ENCODE data around the gene ZSCAN31. TPM values are rescaled to one million over a fixed set of nuclear protein-coding genes. Genes with fewer than 3 reads are reported as not detected.

ZSCAN31 gene
- total RNA-seq, 1 experiment from 2014 or later, result 6.6 TPM

GRCh38 chr6:28349344-28349891 is 13.5 kb upstream of the ZSCAN31 start:
- Mint-ChIP-seq H3K36me3 (peaks cover 8% of the 10 kb centered on the region), H3K27me3 (ENCODE audit: low read depth) (peaks cover 25% of the 10 kb centered on the region), H3K27ac (peak overlapping the region; percentile 94), H3K4me1 (peaks cover 14% of the 10 kb centered on the region), H3K9me3 (peaks cover 4% of the 10 kb centered on the region; the same call in 1 of the 2 replicates), H3K4me3 (peak overlapping the region; percentile 98)
- DNase-seq (ENCODE audit: low spot score), result no peak
- POLR2A ChIA-PET, result interaction anchor here (1.0 to 1.2 kb wide), 3 partner anchors 13 to 82 kb away, joined by 3 to 8 read pairs (median 5); partner anchors contain the start of genes ZSCAN26 and ZSCAN31
- ATAC-seq, result no peak
- CTCF ChIA-PET, result no interaction called here
- no peak for TF ChIP-seq CDX4 (CRISPR knock-in tag; IDR thresholded peaks at IDR 0.05; ENCODE audit: borderline replicate concordance)
- TF ChIP-seq E2F5 (CRISPR knock-in tag; IDR thresholded peaks at IDR 0.05), result no peak
- TF ChIP-seq EMX1 (CRISPR knock-in tag; IDR thresholded peaks at IDR 0.05), result no peak
- TF ChIP-seq NFYB (CRISPR knock-in tag; conservative IDR thresholded peaks at IDR 0.05; ENCODE audit: low read depth), result no peak
- TF ChIP-seq ZNF532 (CRISPR knock-in tag; IDR thresholded peaks at IDR 0.05; ENCODE audit: borderline replicate concordance), result no peak
- TF ChIP-seq ARID4B (CRISPR knock-in tag; IDR thresholded peaks at IDR 0.05; ENCODE audit: borderline replicate concordance), result no peak
- no peak for TF ChIP-seq GRHL2 (CRISPR knock-in tag; IDR thresholded peaks at IDR 0.05; ENCODE audit: insufficient replicate concordance, severe bottlenecking)
- no peak for TF ChIP-seq IRF2 (CRISPR knock-in tag; IDR thresholded peaks at IDR 0.05; ENCODE audit: borderline replicate concordance, low read depth)
- no peak for TF ChIP-seq SP1 (CRISPR knock-in tag; conservative IDR thresholded peaks at IDR 0.05)
- no peak for TF ChIP-seq IRF1 (CRISPR knock-in tag; IDR thresholded peaks at IDR 0.05)
- TF ChIP-seq ZNF138 (CRISPR knock-in tag; conservative IDR thresholded peaks at IDR 0.05), result no peak
- TF ChIP-seq PRRX2 (CRISPR knock-in tag; IDR thresholded peaks at IDR 0.05), result no peak
- no peak for TF ChIP-seq ZNF396 (CRISPR knock-in tag; IDR thresholded peaks at IDR 0.05; ENCODE audit: borderline replicate concordance)
- TF ChIP-seq ETV6 (CRISPR knock-in tag; IDR thresholded peaks at IDR 0.05), result no peak

Measured in WTC11 (cell line).